Stimulated activated CD4-positive, alpha-beta T cell treated with anti-CD3 and anti-CD28 coated beads, Interleukin-12 subunit alpha, Interleukin-12 subunit beta, amount 100 ng/mL, for 24 hours (primary cell): Measurements from ENCODE around the gene DIRAS2.

Source experiments
- DNase-seq, 2 experiments: peaks; one replicate each; pipeline ENCODE4 v3.0.0-alpha.2; 2020; ENCODE audit warnings: low read depth in 2 of 2

DIRAS2 gene

GRCh38 chr9:90612957-90613356 is 29.7 kb downstream of the DIRAS2 start:
- no peak for DNase-seq

DNA sequence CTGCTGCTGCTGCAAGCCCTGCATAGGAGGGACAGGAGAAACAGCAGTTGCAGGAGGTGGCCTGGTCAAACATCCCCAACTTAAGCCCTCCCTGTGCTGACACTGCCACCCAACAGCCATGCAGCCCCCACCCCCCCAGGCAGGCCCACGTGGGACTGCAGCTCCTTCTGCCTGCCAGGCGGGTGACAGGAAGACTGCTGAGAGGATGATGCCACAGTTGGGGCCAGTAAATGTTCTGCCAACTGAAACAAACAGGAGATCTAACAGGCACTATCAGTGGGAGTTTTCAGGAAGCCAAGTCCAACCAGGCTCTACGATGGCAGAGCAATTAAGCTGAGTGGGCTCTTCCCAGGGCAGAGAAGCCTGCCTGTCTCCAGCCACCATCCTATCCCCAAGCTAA is 31.1 kb downstream of the DIRAS2 start:
- no peak for DNase-seq

- DNase-seq = no peak
These were observed 31.5 kb downstream of the DIRAS2 start for GRCh38 chr9:90611121-90611520.

GRCh38 chr9:90607701-90608516 is 34.7 kb downstream of the DIRAS2 start:
- no peak for DNase-seq

GRCh38 chr9:90600029-90600428 is 42.6 kb downstream of the DIRAS2 start:
- DNase-seq = no peak

DNA sequence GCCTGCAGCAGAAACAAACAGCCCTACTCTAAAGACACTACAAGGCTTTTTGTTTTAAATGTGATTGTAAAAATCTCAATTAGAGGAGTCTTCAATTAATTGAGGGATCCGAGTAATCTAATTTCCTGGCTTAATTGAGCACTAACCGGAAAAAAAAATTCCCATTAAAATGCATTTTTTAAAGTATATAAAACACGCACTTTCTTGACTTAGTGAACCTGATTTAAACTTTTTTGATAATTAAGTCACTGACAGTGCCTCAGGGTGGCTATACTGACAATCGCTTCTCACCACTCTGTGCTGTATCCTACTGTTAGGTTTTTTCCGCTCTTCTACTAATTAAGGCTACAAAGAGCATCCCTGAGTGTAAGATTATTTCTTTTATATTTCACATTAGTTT is 44.4 kb downstream of the DIRAS2 start:
- no peak for DNase-seq

- no peak for DNase-seq
These were observed 49.0 kb downstream of the DIRAS2 start for GRCh38 chr9:90593646-90594045.

DNA sequence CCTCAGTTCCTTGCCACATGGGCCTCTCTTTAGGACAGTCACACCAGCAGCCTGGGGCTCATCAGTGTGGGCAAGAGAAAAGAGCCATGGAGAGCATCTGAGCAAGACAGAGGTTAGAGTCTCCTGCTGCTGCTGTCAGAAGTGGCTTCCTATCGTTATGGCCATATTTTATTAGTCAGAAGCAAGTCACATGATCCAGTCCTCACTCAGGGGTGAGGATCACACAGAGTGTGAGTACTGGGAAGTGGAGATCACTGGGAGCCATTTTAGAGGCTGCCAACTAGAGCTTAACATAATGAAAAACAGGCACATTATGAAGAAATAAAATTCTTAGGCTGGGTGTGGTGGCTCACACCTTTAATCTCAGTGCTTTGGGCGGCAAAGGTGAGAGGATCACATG is 62.0 kb downstream of the DIRAS2 start:
- no peak for DNase-seq

DNA sequence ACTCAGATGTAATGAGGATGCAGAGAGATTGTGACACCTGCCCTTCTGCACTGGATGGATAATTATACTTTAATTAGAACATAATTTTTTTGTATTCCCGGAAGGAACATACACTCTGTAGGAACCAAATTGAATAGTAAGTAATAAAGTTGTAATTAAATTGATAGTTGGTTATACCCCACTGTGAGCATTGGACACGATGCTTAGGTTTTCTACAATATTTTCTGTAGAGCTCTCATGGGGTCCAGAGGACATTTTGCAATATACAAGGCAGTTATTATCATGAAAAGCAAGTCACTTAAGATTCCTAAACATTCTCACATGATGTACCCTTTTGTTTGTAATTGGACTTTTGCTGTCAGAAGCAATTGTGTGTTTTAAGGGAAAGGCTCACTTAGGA is 63.4 kb downstream of the DIRAS2 start:
- no peak for DNase-seq

DNA sequence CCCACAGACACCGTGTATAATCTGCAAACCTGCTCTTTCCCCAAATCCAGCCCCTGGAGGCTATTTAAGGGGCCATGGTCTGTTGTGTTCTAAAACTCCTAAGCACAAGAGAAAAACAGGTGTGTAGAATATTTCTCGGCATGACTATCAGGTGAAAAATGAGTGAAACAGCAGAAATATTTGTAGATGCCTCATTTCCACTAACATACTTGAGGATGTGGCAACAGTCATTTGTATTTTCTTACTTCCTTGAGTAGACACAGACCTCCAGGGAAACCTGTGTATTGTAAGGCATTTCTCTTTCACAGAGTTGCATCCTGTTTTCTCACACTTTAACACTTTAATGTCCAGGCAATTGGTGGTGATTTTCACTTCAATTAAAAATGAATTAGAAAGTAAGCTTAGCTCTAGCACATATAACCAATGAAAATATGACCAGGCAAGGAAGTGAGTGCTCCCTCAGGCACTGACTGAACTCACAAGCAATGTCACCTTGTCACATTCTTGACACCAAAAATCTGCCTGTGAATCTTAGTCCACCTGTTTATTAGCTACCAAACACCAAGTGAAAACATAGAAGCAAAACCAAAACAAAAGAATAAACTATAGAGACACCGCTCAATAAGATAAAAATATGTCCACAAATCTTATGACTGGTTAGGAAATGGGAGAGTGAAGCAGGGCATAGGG is 64.4 kb downstream of the DIRAS2 start:
- DNase-seq = no peak

DNA sequence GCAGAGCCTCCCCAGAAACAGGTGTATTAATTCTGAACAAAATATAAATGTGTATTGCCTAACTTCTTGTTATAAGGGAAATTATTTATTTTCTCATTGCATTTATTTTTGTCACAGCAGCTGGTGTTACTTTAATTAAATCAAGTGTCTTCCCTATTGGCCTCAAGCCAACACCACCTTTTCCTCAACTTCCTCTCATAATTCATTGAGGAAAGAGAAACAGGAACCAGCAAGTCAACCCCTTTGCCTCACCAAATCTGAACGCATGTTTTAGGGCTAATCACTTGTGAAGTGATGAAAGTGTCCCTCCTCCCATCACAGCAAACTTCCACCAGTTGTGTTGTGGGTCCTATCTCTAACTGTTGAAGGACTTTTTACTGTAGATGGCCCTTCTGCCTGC is 73.1 kb downstream of the DIRAS2 start:
- DNase-seq = no peak

- no peak for DNase-seq
These were observed 74.0 kb downstream of the DIRAS2 start for GRCh38 chr9:90568667-90569066.

DNA sequence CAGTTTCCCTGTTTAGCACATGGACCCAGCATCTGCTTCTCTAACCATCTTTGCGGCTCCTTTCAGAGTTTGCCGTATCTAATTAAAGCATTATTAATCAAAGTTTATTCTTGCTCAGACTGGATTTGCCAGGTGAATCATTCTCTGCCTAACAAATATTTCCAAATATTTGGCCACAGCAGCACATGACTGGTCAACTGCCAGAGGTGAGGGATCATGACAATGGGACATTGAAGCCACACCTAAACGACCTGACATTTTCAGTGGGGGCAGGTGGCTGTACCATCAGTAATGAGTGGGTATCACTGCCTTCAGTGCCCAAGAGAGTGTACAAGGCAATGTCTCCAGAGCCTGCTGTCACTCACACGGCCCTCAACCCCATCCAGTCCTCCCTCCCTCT is 80.4 kb downstream of the DIRAS2 start:
- no peak for DNase-seq
